SHP77 treated with DMSO at 0.1 percent for 48 hours (cell line): ENCODE measurements around the gene AUTS2.

Experiments used
- DNase-seq: peaks from one replicate; lab custom pipeline; 2025; lab: John Stamatoyannopoulos, UW

AUTS2 gene

DNA sequence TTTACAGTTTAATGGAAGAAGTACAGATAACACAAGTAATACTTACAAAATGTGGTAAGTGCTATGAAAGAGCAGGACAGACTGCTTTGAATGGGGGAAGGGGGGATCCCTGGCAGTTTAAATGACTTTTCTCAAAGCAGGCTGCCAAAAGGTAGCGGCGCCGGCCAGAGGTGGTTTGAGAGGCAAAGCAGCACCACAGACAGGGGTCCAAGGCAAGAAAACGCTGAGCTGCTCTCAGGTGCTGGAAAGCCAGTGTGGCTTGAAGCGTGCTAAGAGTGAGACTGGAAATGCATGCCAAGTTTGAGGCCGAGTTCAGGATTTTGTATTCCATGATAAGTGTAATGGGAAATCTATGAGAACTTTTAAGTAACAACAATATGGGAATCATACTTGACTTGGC, 437.7 kb downstream of the AUTS2 start:
- no peak for DNase-seq

DNA sequence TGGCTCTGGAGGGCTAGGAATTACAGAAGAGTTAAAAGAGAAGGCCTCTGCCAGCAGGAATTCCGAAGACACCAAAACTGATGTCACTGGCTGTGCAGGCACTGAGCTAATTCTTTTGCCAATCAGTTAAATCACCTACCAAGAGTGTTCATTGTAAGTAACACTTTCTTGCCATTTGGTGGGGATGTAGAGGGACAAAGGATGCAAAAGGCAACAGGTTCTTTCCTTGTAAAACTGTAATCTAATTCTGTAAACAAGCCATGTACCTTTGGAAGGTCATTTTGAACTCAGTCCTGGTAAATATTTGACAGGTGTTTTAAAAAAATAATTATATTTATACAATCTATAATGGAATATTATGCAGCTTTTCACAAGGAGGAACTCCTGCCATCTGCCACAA, 438.4 kb downstream of the AUTS2 start:
- no peak for DNase-seq

DNA sequence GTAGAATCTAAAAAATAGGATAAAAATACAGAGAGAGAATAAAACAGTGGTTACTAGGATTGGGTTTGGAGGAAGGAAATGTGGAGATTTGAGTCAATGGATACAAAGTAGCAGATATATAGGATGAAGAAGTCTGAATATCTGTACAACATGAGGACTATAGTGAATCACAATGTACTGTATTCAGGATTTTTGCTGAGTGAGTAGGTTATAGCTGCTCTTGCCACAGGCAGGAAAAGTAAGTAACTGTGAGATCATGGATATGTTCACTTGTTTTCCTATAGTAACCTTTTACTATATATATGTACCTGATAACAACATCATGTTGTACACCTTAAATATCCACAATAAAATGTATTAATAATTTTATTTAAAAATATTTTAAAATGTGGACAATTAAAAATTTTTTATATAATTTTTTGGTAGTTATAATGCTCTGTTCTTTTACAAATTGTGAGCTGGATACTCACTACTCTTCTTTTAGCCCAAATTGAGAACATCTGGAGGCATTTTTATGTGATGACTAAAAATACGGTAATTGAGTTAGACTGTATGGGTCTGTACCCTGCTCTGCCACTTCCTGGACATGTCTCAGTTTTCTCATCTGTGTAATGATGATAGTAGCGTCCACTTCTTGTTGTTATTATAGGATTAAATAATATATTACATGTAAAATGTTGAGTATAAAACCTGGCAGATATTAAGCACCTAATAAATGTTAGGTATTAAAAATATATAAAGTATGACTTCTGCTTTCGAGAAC, 439.1 kb downstream of the AUTS2 start:
- no peak for DNase-seq

DNA sequence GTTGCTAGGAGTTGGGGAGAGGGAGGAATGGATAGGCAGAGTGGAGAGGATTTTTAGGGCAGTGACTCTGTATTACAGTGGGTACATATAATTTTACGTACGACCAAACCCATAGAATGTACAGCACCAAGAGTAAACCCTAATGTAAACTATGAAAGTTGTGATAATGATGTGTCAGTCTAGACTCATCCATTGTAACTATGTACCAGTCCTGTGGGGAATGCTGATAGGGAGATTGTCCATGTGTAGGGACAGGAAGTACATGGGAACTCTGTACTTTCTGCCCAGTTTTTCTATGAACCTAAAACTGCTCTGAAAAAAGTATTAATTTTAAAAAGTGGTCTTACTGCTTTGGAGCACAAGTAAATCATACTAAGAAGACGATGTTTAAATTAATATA, 441.8 kb downstream of the AUTS2 start:
- DNase-seq: no peak

DNA sequence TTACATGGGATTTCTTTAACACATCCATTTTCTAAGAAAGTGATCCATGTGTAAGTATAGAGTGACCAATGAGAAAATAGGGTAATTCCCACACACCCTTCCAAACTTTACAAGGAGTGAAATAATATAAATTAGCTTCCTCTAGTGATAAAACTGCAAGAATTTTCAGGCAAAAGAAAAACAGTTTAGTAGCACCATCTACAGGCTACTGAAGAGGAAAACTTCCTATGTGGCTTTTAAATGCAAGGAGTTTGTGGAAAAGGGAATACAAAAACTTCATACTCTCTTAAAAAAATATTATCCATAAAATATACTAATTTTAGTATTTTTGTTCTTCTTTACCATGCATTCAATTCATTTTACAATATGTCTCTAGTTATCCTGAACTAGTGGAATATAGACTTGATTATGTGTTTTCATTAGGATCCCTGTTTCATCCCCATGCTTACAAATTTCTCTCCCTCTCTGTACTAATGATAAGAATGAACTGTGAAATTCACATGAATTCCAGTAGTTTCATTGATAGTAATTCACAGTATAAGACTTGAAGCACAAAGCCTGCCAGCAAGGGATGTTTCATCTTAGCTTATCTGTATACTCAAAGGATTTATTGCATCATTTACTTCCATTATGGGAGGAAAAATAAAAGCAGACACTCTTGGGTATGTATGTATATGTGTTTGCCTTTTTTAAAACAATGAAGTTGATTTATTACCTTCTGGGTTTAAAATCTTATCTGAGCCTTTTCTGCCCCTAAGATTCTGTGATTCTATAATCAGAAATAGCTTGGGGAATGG, 442.9 kb downstream of the AUTS2 start:
- DNase-seq: no peak

DNA sequence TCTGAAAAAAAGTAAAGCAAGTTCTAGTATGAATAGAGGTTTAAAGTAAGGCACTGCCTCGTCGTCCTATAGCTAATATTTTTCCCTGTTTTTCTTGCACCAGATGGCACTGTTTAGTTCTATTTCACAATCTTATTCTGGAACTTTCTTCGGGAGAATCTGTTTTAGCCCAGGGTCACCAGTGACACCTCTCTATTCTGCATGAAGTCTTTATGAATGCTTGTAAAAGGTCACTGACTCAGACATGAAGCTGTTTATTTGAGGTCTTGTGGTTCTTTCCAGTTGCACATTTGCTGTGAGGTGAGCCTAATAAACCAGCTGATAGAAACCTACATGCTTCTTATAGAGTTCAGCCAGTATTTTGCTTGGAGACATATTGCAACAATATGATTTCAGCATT, 444.3 kb downstream of the AUTS2 start:
- no peak for DNase-seq

DNA sequence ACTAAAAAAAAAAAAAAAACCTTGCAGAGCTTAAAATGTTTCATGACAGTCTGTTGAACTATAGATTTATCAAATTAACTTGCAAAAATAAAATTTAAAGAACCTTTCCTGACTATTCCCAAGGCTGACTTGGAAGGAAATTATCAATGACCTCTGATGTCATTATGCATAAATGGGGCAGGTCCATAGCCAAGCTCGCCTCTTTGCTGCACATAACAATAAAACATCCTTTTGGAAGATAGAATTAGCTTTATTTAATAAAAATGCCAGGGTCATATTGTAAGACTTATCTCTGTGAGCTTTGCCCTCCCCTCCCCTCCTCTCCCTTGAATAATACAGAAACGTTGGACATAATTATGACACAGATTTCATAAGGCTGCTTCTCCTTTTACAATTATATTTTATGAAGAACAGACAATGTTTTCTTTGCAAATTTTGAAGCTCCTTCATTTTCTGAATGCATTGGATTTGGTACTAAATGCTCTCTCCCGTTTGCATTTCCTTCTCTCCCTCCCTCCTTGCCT, 444.8 kb downstream of the AUTS2 start:
- no peak for DNase-seq

DNA sequence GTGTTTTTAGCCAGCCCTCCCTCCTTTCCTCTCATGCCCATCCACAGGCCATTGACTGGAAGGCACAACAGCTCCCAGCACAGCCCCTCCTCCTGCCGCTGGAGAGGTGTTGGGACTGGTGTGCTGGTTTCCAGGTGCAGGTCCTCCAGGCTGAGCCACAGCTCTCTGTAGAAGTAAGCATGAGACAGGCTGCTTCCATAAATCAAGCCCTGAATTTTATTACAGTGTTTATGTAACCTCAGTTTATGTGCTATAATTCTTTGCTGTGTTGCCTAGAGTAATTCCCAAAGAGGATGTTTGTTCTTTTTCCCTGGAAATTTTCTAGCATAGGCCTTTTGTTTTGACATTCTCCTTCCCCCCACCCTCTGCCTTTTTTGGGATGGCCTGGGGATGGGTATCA, 445.8 kb downstream of the AUTS2 start:
- peak; percentile 72 for DNase-seq

DNA sequence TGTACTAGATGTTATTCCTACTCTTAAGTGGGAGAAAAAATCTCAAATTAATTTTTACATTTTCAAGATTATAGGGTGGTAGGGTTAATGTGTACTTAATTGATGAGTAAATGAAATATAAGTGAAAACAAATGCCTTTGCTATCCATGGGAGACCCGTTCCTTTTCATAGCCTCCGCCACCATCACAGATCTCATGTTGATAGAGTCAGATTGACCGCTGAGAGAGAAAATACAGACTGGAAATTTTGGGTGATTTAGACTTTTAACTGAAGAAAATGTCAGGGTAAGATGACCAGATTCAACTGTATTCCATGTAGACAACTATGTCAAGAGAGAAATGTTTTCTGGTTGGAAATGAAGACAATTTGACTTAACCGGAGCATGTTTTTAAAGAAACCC, 446.2 kb downstream of the AUTS2 start:
- DNase-seq: no peak

DNA sequence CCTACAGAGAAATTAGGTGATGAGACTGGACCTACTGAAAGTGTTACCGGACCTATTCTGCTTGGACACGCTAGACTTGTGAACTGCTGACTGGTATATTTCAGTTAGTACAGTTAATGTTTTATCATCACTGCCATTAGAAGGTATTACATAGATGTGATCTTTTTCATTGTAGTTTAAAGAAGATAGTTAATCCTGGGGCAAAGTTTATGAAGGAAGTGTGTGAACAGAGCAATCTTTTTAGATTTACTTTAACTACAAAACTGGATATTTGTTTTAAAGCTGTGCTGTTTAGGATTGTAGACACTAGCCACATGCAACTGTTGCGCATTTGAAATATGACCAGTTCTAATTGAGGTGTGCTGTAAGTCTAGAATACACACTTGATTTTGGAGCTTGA, 446.7 kb downstream of the AUTS2 start:
- no peak for DNase-seq

DNA sequence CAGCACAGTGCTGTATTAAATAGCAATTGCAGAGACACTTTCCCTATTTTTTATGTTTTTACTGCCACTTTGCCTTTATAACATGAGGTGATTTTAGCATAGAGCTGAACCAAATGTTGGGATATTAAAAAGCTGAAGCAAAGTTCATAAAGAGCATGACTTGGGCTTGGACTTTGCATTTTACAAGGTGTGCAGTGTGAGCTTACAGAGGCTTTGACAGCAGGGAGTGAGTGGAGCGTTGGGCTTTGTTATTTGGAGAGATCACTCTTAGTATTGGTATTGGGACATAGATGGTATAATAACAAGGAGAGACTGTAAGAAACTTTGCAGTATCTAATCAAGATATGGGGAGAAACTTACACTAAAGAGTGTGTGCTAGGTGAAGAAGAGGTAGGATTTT, 449.1 kb downstream of the AUTS2 start:
- DNase-seq: no peak

DNA sequence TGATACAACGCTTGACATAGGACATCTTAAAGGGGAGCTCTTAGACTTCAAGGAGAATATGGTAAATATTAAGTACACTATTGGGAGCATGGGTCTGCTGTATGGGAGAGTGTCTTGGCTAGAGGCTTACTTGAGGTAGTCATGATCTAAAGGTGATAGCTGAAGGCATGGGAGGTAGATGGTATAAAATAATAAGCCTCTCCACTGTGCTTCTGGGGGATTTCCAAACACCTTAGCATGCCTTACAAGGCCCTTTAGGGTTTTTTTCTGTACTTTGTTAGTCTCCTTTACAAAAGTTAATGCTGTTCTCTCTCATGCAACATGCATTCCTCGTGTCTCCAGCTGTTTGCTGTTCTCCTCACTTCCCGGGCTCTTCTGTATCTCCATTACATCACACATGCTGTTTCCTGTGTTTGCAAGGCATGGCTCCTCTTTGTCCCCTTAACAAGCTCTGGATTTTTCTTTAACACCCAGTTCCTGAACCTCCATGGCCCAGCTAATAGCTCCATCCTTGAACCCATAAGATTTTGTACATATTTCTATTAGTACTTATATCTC, 449.7 kb downstream of the AUTS2 start:
- no peak for DNase-seq

DNA sequence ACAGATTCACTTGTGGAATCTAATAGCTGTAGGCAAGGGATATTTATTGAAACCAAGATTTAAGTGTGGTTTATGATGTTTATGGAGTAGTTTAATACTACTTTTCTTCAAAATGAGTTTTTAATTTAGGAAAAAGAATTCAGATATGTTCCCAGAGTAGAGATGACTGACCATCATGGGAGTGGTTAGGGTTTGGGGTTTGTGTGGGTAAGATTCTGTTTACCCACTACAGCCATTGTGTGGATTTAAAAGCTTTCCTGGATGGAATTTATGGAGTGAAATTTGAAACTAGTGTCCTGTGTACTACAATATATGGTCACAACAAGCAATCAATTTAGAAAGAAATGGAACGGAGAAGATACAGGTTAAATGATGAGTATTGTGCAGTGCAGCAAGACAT, 453.5 kb downstream of the AUTS2 start:
- DNase-seq: no peak

DNA sequence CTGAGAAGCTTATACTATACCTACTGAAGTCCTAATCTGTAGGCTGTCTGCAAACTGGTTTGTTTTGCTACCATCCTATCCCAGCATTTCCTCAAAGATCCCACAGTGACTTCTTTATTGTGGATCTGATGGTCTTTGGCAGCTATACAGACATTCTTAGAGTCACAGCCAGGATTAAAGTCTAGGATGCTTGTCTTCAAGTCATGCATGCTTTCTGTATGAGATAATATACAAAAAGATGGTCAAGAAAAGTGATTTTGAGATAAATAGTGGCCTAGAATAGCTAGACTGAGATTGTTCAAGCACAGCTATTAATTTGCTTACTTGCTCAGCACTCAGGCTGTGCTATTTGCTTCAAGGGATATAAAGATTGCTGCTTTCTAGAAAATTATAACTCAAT, 454.4 kb downstream of the AUTS2 start:
- no peak for DNase-seq

DNA sequence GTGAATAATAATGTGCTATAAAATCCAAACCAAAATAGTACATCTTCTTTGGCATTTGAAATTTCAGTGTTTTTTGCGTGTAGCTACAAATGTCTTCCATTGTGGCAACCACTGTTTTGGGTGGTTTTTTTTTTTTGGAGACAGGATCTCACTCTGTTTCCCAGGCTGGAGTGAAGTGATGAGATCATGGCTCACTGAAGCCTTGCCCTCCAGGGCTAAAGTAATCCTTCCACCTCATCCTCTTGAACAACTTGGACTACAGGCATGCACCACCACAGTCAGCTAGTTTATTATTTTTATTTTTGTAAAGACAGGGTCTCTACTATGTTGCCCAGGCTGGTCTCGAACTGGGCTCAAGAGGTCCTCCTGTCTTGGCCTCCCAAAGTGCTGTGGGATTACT, 455.1 kb downstream of the AUTS2 start:
- DNase-seq: no peak

DNA sequence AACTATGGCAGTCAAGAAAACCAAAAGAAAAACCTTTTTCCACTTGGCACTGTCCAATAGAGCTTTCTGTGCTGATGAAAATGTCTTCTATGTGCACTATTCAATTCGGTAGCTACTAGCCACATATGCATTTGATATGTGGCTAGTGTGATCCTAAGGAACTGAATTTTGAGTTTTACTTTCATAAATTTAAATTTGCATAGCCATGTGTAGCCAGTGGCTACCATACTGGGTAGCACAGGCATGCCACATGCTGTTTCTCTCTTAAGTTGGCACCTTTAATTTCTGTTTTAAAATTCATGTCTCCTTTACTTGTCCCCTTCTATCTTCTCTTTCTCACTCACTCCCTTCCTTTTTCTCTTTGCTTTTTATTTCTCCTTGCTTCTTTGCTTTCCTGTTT, 455.7 kb downstream of the AUTS2 start:
- DNase-seq: no peak

DNA sequence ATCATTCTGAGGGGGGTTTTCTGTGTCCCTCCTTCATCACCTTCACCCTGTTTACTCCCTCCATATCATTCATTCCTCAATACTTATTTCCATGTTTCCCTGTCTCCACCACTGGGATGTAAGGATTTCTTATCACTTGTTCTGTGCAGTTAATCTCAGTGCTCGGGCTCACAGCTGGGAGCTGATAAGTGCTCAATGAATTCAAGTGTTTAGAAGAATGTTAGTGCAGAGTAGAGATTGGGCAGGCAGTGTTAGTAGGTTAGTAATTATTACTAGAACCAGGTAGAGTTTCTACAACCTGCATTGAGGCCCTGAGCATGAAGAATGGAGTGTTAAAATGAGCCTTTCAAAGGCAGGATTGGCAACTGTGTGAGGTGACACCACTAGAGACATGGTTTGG, 458.1 kb downstream of the AUTS2 start:
- no peak for DNase-seq

DNA sequence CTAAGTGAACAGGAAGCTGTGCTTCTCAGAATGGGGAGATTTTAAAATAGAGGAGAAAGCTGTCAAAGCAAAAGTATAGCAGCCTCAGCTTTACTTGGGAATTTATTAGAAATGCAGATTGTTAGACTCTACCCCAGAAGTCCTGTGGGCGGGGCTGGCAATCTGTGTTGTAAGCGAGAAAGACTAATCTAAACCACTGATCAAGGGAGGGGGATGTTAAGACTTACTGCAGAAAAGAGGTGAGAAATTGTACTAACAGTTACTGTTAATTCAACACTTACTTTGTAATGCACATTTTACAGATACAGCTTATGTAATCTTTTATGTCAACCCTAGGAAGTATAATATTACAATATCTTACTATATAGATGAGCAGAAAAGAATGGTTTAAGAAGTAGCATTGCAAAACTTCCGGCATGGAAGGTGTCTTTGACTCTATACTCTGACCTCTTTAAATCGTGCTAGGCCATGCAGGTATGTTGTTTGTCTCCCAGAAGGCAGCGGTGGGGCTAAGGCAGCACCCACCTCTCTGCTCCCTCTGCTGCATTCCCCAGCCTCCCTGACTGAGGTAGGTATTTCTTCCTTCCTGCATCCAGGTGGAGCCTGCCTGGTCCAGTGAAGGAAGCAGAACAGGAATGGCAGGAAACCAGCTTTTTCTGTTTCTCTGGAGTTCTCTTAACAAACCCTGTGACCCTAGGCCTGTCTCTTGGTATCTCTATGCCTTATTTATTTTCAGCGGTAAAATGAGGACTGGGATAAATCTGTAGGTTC, 462.2 kb downstream of the AUTS2 start:
- DNase-seq: no peak

DNA sequence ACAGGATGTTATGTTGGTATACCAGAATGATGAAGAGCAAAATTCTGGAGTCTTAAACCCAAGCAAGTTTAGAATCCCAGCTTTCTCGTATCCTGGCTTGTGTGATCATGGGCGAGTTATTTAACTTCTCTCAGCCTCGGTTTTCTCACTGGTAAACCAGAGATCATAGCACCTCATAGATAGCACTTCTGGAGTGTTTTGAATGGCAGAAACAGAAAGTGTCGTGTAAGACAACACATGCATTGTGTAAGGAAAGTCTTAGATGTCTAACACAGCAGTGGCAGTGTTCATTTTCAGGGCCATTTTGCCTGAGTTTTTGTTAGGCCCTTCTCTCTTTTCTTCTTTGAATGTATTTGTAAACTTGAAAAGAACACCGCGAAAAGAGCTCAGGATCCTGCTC, 465.1 kb downstream of the AUTS2 start:
- DNase-seq: no peak

DNA sequence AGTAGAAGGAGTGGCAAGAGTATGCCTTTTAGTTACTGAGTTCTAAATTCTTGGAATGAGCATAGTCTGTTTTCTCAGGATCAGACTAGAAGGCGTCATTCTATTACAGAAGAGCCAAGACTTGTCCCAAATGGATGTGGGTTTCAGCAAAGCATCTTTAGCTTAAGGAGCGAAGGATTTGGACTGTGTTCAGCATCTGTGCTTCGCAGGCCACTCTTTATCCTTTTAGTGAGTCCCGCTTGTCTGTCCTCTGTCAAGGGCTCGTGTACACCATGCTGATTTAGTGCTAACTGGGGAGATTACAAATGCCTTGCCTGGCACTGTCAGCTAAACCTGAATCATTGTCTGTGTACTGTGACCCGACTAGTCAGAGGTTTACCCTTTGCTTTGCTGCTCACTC, 465.7 kb downstream of the AUTS2 start:
- DNase-seq: no peak

DNA sequence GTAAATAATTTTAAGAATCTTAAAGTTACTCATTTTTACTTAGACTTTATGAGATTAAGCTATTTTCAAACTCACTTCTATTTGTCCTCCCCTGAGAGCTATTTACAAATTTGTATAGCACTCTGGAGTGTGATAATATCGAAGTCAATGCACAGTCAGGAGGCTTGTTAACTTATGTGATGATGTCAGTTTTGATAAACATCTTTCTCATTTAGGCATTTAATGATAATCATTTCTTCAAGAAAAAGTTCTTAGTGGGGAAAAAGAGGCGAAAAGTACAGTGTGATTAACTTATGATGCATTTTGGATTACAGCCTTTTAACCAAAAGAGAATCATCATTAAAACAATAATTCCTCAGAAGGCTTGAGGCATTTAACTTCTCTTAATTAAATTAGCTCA, 468.6 kb downstream of the AUTS2 start:
- DNase-seq: no peak

DNA sequence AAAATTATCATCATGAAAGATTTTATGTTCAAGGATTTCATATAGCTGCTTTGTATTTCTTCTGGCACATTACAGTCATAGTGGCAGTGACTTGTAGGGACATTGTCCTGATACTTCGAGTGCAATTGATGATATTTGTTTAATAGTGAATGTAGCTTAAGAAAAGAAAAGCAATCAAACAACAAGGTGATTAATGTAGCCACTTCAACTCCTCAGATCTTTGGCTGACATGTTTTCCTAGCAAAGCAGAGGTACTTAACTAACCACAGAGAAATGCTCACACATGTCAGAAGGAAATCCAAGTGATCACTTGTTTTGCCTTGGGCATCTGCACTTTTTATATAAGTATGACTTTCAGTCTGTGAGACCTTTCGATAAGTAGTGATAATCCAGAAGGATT, 470.3 kb downstream of the AUTS2 start:
- no peak for DNase-seq
